ENCODE results near the gene OPA3. TPM values are rescaled to one million over a fixed set of nuclear protein-coding genes. Genes with fewer than 3 reads are reported as not detected.

Gene OPA3
- total RNA-seq, 1 experiment from 2014 or later, result 10.1 TPM

DNA sequence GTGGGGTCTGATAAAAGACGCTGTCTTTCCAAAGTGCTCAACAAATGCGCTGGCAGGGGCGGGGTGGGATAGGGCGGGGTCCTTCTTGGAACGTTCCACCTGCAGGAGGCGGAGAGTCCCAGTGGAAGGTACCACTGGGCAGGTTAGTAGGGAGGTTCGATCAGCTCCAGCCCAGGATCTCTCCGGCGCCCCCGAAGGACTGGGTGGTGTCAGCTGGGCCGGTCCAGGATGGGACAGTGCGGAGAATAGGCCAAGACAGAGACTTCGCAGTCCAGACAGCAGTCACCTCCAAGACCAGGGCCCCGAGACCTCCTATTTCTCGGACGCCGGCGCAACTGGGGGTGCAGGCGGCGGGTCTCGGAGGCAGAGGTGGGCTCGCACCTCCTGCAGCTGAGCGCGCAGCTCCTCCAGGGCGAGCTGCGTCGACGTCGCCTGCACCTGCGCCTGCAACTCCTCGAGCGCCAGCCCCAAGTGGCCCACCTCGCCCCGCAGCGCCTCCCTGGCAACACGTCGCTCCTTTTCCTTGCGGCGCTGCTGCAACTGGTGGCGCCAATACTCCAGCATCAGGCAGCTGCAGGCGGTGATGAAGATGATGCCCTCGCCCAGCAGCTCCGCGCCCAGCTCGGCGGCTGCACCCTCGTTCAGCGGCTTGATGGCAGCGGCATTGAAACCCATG lies 55.7 kb downstream of the OPA3 start (continued):
- TF ChIP-seq ARID4B (CRISPR knock-in tag; IDR thresholded peaks at IDR 0.05; ENCODE audit: borderline replicate concordance) (peak; percentile 90), ZNF281 (CRISPR knock-in tag; IDR thresholded peaks at IDR 0.05) (peak; percentile 71; the same call in 1 of the 2 replicates), HMGXB4 (CRISPR knock-in tag; IDR thresholded peaks at IDR 0.05) (peak; percentile 42; the same call in 1 of the 2 replicates), ZNF138 (CRISPR knock-in tag; conservative IDR thresholded peaks at IDR 0.05) (0 out of 2 replicates have a peak, but pooled peaks have one; percentile 22), FOXK1 (CRISPR knock-in tag; IDR thresholded peaks at IDR 0.05) (peak; percentile 69; the same call in 1 of the 2 replicates), AFF4 (CRISPR knock-in tag; IDR thresholded peaks at IDR 0.05; ENCODE audit: borderline replicate concordance) (peak; percentile 62; the same call in 1 of the 2 replicates), E2F1 (CRISPR knock-in tag; IDR thresholded peaks at IDR 0.05) (peak; percentile 77; the same call in 1 of the 2 replicates), FOXP1 (CRISPR knock-in tag; IDR thresholded peaks at IDR 0.05; ENCODE audit: borderline replicate concordance) (peak; percentile 87; the same call in 1 of the 2 replicates), JAZF1 (CRISPR knock-in tag; IDR thresholded peaks at IDR 0.05) (no peak)
- TF ChIP-seq, protein P1, sequence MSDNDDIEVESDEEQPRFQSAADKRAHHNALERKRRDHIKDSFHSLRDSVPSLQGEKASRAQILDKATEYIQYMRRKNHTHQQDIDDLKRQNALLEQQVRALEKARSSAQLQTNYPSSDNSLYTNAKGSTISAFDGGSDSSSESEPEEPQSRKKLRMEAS (CRISPR knock-in tag; IDR thresholded peaks at IDR 0.05), result peak; percentile 94

All from WTC11 (cell line).